Mucosa of stomach (tissue), 1 donor: ENCODE data around the gene FAT3.

ENCODE experiments used
- H3K27me3 ChIP-seq: one replicate; pipeline ENCODE4 v1.7.0; 2013; ENCODE audit warnings: mild to moderate bottlenecking, low read length; ENCODE audit not compliant: control insufficient read depth, insufficient read depth
- H3K36me3 ChIP-seq: one replicate; pipeline ENCODE4 v1.7.0; 2013; ENCODE audit warnings: low read length; ENCODE audit not compliant: control insufficient read depth, insufficient read depth
- H3K4me1 ChIP-seq: one replicate; pipeline ENCODE4 v1.7.0; 2013; ENCODE audit warnings: mild to moderate bottlenecking, low read length; ENCODE audit not compliant: control insufficient read depth, insufficient read depth
- H3K4me3 ChIP-seq: one replicate; pipeline ENCODE4 v1.7.0; 2013; ENCODE audit warnings: low read length
- H3K9ac ChIP-seq: one replicate; pipeline ENCODE4 v1.7.0; 2013; ENCODE audit warnings: mild to moderate bottlenecking, low read length, moderate library complexity
- H3K9me3 ChIP-seq: one replicate; pipeline ENCODE4 v1.7.0; 2013; ENCODE audit warnings: mild to moderate bottlenecking, low read length, moderate library complexity; ENCODE audit not compliant: control insufficient read depth
- donor health status: Pancreatic carcinoma.

FAT3 gene

GRCh38 chr11:92224407-92225124 lies at the start of gene FAT3:
Gene FAT3, plus strand, starts transcription at chr11:92224818. Its CDS starts 127,295 bp downstream, at chr11:92352113.
- H3K9ac ChIP-seq, result no peak within 1 kb of the TSS
- no peaks in the 10 kb centered on the region for H3K9me3 ChIP-seq

GRCh38 chr11:92179017-92179670 lies 45.5 kb upstream of the FAT3 start:
- H3K36me3 ChIP-seq, result no peaks in the 10 kb centered on the region
- H3K27me3 ChIP-seq, result no peaks in the 10 kb centered on the region
- no peaks in the 10 kb centered on the region for H3K4me1 ChIP-seq
- no peak overlapping the region for H3K4me3 ChIP-seq
- no peaks in the 10 kb centered on the region for H3K9me3 ChIP-seq
- no peak overlapping the region for H3K9ac ChIP-seq

More at GRCh38 chr11:92224407-92225124, at the start of gene FAT3:
- Histone ChIP-seq H3K4me3 (no peak within 1 kb of the TSS), H3K27me3 (peaks cover 72% of the 10 kb centered on the region), H3K4me1 (peaks cover 23% of the 10 kb centered on the region), H3K36me3 (no peaks in the 10 kb centered on the region)

GRCh38 chr11:92180226-92180625 lies 44.4 kb upstream of the FAT3 start:
- no peak overlapping the region for H3K9ac ChIP-seq
- H3K27me3 ChIP-seq, result no peaks in the 10 kb centered on the region
- H3K4me1 ChIP-seq, result no peaks in the 10 kb centered on the region
- no peaks in the 10 kb centered on the region for H3K36me3 ChIP-seq
- H3K9me3 ChIP-seq, result no peaks in the 10 kb centered on the region
- H3K4me3 ChIP-seq, result no peak overlapping the region

- Histone ChIP-seq H3K4me1 (no peaks in the 10 kb centered on the region), H3K27me3 (no peaks in the 10 kb centered on the region), H3K9ac (no peak overlapping the region), H3K36me3 (no peaks in the 10 kb centered on the region), H3K4me3 (no peak overlapping the region), H3K9me3 (no peaks in the 10 kb centered on the region)
These were observed 43.9 kb upstream of the FAT3 start for GRCh38 chr11:92180664-92181251.

- Histone ChIP-seq H3K4me3 (no peak overlapping the region), H3K9me3 (no peaks in the 10 kb centered on the region), H3K27me3 (no peaks in the 10 kb centered on the region), H3K4me1 (no peaks in the 10 kb centered on the region), H3K36me3 (no peaks in the 10 kb centered on the region), H3K9ac (no peak overlapping the region)
These were observed 33.9 kb upstream of the FAT3 start for GRCh38 chr11:92190535-92191206.

- Histone ChIP-seq H3K4me3 (no peak overlapping the region), H3K9me3 (no peaks in the 10 kb centered on the region), H3K4me1 (no peaks in the 10 kb centered on the region), H3K27me3 (no peaks in the 10 kb centered on the region), H3K36me3 (no peaks in the 10 kb centered on the region), H3K9ac (no peak overlapping the region)
These were observed 32.5 kb upstream of the FAT3 start for GRCh38 chr11:92192141-92192540.

- Histone ChIP-seq H3K36me3 (no peaks in the 10 kb centered on the region), H3K9me3 (no peaks in the 10 kb centered on the region), H3K4me3 (no peak overlapping the region), H3K4me1 (no peaks in the 10 kb centered on the region), H3K9ac (no peak overlapping the region), H3K27me3 (no peaks in the 10 kb centered on the region)
These were observed 26.4 kb upstream of the FAT3 start for GRCh38 chr11:92198268-92198667.

GRCh38 chr11:92199991-92200390 lies 24.6 kb upstream of the FAT3 start:
- Histone ChIP-seq H3K4me1 (no peaks in the 10 kb centered on the region), H3K27me3 (no peaks in the 10 kb centered on the region), H3K36me3 (no peaks in the 10 kb centered on the region), H3K9ac (no peak overlapping the region), H3K9me3 (no peaks in the 10 kb centered on the region), H3K4me3 (no peak overlapping the region)

GRCh38 chr11:92204731-92205130 lies 19.9 kb upstream of the FAT3 start:
- Histone ChIP-seq H3K4me1 (no peaks in the 10 kb centered on the region), H3K4me3 (no peak overlapping the region), H3K36me3 (no peaks in the 10 kb centered on the region), H3K9ac (no peak overlapping the region), H3K9me3 (no peaks in the 10 kb centered on the region), H3K27me3 (no peaks in the 10 kb centered on the region)

- no peaks in the 10 kb centered on the region for H3K36me3 ChIP-seq
- no peak overlapping the region for H3K4me3 ChIP-seq
- no peaks in the 10 kb centered on the region for H3K4me1 ChIP-seq
- H3K27me3 ChIP-seq, result no peaks in the 10 kb centered on the region
- no peak overlapping the region for H3K9ac ChIP-seq
- H3K9me3 ChIP-seq, result no peaks in the 10 kb centered on the region
These were observed 18.2 kb upstream of the FAT3 start for GRCh38 chr11:92206441-92206840.

- Histone ChIP-seq H3K4me1 (no peaks in the 10 kb centered on the region), H3K9me3 (no peaks in the 10 kb centered on the region), H3K9ac (no peak overlapping the region), H3K4me3 (no peak overlapping the region), H3K27me3 (no peaks in the 10 kb centered on the region), H3K36me3 (no peaks in the 10 kb centered on the region)
These were observed 12.9 kb upstream of the FAT3 start for GRCh38 chr11:92211576-92212167.

GRCh38 chr11:92212530-92212929 lies 12.1 kb upstream of the FAT3 start:
- H3K36me3 ChIP-seq, result no peaks in the 10 kb centered on the region
- H3K4me1 ChIP-seq, result peaks cover 3% of the 10 kb centered on the region
- no peaks in the 10 kb centered on the region for H3K27me3 ChIP-seq
- no peaks in the 10 kb centered on the region for H3K9me3 ChIP-seq
- H3K4me3 ChIP-seq, result no peak overlapping the region
- no peak overlapping the region for H3K9ac ChIP-seq
